A673 (cell line): Measurements from ENCODE around the gene GRHL1. TPM values are rescaled to one million over a fixed set of nuclear protein-coding genes. Genes with fewer than 3 reads are reported as not detected.

ENCODE experiments used
- BruUV-seq: library from RNA; stranded (reverse); fragments of 400-500 nt; replicated peaks from 2 replicates; lab custom pipeline; 2021; lab: Mats Ljungman, UMichigan
- CTCF ChIA-PET: fragments of 300-600 bp; sonication (Branson Sonifier 250); formaldehyde crosslinking; loops from one replicate; lab custom pipeline; 2022; ENCODE audit warnings: antibody characterized with exemption; lab: Charles Lee
- POLR2A ChIA-PET: fragments of 300-600 bp; sonication (Branson Sonifier 250); formaldehyde crosslinking; loops from one replicate; lab custom pipeline; 2022; ENCODE audit warnings: antibody characterized with exemption; ENCODE audit not compliant: low non-redundant PET; lab: Charles Lee
- DNase-seq: peaks from one replicate; pipeline ENCODE4 v3.0.0-alpha.2; 2015; ENCODE audit warnings: low spot score
- H3K27ac ChIP-seq: fragments of 200-600 bp; sonication (generic); 2 replicates; pipeline ENCODE4 v1.5.1; 2016; ENCODE audit warnings: mixed run types, low read depth, mild to moderate bottlenecking, mixed read lengths, antibody characterized with exemption, low read length; ENCODE audit not compliant: poor library complexity, severe bottlenecking
- H3K27me3 ChIP-seq: fragments of 200-600 bp; sonication (generic); replicated peaks from 2 replicates; pipeline ENCODE4 v1.6.1; 2017; ENCODE audit warnings: mixed run types, low read depth, mild to moderate bottlenecking, mixed read lengths, antibody characterized with exemption, low read length; ENCODE audit not compliant: insufficient read depth, poor library complexity
- H3K36me3 ChIP-seq: fragments of 200-600 bp; sonication (generic); 2 replicates; pipeline ENCODE4 v1.6.1; 2016; ENCODE audit warnings: mixed run types, mild to moderate bottlenecking, mixed read lengths, antibody characterized with exemption, low read length; ENCODE audit not compliant: insufficient read depth, poor library complexity, severe bottlenecking
- H3K4me1 ChIP-seq: fragments of 200-600 bp; sonication (generic); 2 replicates; pipeline ENCODE4 v1.6.1; 2017; ENCODE audit warnings: mixed run types, mild to moderate bottlenecking, mixed read lengths, antibody characterized with exemption, low read length; ENCODE audit not compliant: insufficient read depth, poor library complexity, severe bottlenecking
- H3K4me3 ChIP-seq: fragments of 200-600 bp; sonication (generic); 2 replicates; pipeline ENCODE4 v1.5.1; 2016; ENCODE audit warnings: low read depth, mixed run types, mild to moderate bottlenecking, mixed read lengths, low read length; ENCODE audit not compliant: poor library complexity, severe bottlenecking
- H3K9me3 ChIP-seq: fragments of 200-600 bp; sonication (generic); 2 replicates; pipeline ENCODE4 v1.6.1; 2016; ENCODE audit warnings: mixed run types, low read depth, mild to moderate bottlenecking, mixed read lengths, antibody characterized with exemption, low read length; ENCODE audit not compliant: poor library complexity, severe bottlenecking
- EZH2 ChIP-seq: fragments of 200-600 bp; sonication (generic); IDR thresholded peaks from 2 replicates; pipeline ENCODE4 v1.6.1; 2017; ENCODE audit warnings: borderline replicate concordance, low read depth, mild to moderate bottlenecking, mixed read lengths, antibody characterized with exemption, low read length; ENCODE audit not compliant: poor library complexity, severe bottlenecking
- intact Hi-C: fragments of 100-400 bp; cut with micrococcal nuclease; formaldehyde crosslinking; loops from one replicate; pipeline ENCODE4 v1.10.0; 2022; ENCODE audit not compliant: unreplicated experiment
- total RNA-seq: library from RNA; stranded (reverse); gene quantifications from 2 replicates; pipeline ENCODE4 v1.2.3, GENCODE V29; 2021
- TF ChIP-seq, protein P1 (sequence below): fragments of 300-800, 200-600 bp; sonication (generic); conservative IDR thresholded peaks from 2 replicates; pipeline ENCODE4 v1.5.1; 2017; ENCODE audit warnings: low read depth, mild to moderate bottlenecking, antibody characterized with exemption, low read length, moderate library complexity, mixed read lengths

The GRHL1 gene
- total RNA-seq, 1 experiment from 2014 or later: 0.13 TPM

DNA sequence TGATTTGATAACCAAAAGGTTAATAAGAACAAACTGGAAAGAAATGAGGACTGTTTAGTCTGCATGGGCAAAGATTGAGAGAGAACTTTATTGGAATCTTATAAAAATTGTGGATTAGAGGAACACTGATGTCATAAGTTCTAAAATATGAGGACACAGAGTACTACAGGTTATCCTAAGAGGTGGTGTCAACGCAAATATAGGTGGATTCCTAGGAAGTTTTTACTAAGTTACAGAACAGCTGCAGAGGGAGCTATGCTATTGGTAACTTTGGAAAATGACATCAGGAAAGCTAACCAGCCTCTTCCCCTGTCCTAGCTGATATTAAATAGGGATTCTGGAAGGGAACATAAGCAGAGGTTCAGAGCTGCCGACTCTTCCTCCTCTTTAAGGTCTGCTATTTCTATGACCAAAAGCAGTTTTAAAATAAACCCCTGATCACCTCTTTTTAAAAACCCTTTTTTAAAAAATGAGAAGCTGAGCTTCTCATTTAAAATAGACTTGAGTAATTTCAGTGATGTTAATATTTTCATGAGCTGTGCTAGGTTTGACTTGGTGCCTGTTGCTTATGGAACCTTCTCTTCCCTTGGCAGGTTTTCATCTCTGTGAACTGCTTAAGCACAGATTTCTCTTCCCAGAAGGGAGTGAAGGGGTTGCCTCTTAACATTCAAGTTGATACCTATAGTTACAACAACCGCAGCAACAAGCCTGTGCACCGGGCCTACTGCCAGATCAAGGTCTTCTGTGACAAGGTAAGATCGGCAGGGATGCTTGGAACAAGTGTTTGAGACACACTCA is 34.2 kb downstream of the GRHL1 start:
- no peaks in the 10 kb centered on the region for H3K9me3 ChIP-seq
- intact Hi-C loops: no loop called here
- no peaks in the 10 kb centered on the region for H3K36me3 ChIP-seq
- no peaks in the 10 kb centered on the region for H3K27me3 ChIP-seq
- H3K27ac ChIP-seq: no peak overlapping the region
- no TSS peak for BruUV-seq
- no peak for TF ChIP-seq EZH2
- TF ChIP-seq, protein P1, sequence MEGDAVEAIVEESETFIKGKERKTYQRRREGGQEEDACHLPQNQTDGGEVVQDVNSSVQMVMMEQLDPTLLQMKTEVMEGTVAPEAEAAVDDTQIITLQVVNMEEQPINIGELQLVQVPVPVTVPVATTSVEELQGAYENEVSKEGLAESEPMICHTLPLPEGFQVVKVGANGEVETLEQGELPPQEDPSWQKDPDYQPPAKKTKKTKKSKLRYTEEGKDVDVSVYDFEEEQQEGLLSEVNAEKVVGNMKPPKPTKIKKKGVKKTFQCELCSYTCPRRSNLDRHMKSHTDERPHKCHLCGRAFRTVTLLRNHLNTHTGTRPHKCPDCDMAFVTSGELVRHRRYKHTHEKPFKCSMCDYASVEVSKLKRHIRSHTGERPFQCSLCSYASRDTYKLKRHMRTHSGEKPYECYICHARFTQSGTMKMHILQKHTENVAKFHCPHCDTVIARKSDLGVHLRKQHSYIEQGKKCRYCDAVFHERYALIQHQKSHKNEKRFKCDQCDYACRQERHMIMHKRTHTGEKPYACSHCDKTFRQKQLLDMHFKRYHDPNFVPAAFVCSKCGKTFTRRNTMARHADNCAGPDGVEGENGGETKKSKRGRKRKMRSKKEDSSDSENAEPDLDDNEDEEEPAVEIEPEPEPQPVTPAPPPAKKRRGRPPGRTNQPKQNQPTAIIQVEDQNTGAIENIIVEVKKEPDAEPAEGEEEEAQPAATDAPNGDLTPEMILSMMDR: no peak
- DNase-seq: no peak
- ChIA-PET POLR2A (no interaction called here), CTCF (interaction anchor here (0.6 to 3.4 kb wide), 3 partner anchors 31 to 226 kb away, joined by 3 to 40 read pairs (median 9); no protein-coding TSS in a partner anchor)
- peaks cover 7% of the 10 kb centered on the region for H3K4me1 ChIP-seq
- no peak overlapping the region for H3K4me3 ChIP-seq

DNA sequence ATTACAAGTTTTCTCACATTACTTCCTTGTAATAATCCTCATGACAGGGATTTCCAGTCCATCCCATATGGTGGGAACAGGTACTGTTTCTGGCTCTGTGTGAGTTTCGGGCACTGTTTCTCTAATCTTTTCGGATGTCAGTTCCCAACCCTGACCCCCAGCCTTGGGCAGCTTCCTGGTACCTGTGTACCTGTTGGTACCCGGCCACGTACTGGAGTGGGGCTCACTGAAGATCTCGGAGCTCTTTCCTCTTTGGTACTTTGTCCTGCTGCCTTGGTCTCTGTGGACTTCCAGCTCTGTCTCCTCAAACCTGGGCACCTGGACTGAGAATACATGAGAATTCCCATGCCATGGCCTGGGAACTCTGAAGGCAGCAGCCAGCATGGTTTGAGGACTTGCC is 36.8 kb downstream of the GRHL1 start:
- CTCF ChIA-PET: no interaction called here
- Histone ChIP-seq H3K27ac (no peak overlapping the region), H3K27me3 (no peaks in the 10 kb centered on the region), H3K4me1 (peaks cover 24% of the 10 kb centered on the region), H3K9me3 (no peaks in the 10 kb centered on the region), H3K4me3 (no peak overlapping the region), H3K36me3 (no peaks in the 10 kb centered on the region)
- TF ChIP-seq, protein P1: no peak
- no peak for TF ChIP-seq EZH2
- POLR2A ChIA-PET: no interaction called here
- no TSS peak for BruUV-seq
- no peak for DNase-seq
- intact Hi-C loops: no loop called here

DNA sequence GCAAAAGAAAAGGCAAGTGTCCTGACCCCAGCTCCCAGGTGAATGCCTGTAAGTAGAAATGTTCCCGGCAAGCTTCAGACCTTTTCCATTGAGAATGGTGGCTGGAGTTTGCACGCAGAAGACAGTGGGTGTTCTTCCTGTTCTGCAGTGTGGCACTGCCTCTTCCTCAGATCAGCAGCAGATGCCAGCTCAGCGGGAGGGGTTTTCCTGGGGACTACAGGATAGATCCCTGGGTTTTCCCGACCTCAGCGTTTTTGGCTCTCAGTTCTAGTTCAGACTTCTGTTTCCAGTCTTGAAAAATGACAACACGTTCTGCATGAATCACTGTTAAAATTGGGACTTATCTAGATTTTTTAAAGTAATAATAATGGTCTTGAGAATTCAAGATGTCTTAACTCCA is 39.2 kb downstream of the GRHL1 start:
- BruUV-seq: no TSS peak
- intact Hi-C loops: loop anchor here (5.0 kb wide), 1 partner anchor 37 kb away; no protein-coding TSS in a partner anchor
- TF ChIP-seq, protein P1: no peak
- no peak for TF ChIP-seq EZH2
- H3K9me3 ChIP-seq: no peaks in the 10 kb centered on the region
- H3K27me3 ChIP-seq: no peaks in the 10 kb centered on the region
- CTCF ChIA-PET: interaction anchor here (0.8 kb wide), 1 partner anchor 175 kb away, joined by 3 read pairs; no protein-coding TSS in a partner anchor
- peak overlapping the region; percentile 24 for H3K4me3 ChIP-seq
- peak overlapping the region; percentile 41 for H3K27ac ChIP-seq
- no peaks in the 10 kb centered on the region for H3K36me3 ChIP-seq
- DNase-seq: peak; percentile 90
- peaks cover 24% of the 10 kb centered on the region for H3K4me1 ChIP-seq
- POLR2A ChIA-PET: no interaction called here
